GM12891 (cell line): ENCODE results near the gene KRR1.

ENCODE experiments used
- POLR2A ChIP-seq: IDR thresholded peaks from 2 replicates; pipeline ENCODE4 v1.6.1; 2011; ENCODE audit warnings: low read depth, low read length, control low read depth
- SPI1 ChIP-seq: IDR thresholded peaks from 2 replicates; pipeline ENCODE4 v1.6.1; 2011; ENCODE audit warnings: low read depth, low read length, control low read depth

- TF ChIP-seq SPI1 (no peak), POLR2A (no peak)
Measured at GRCh38 chr12:75549989-75550388, 38.6 kb upstream of the KRR1 start.
